Activated gamma-delta T cell (primary cell): ENCODE measurements around the gene TRIM34.
A peak's percentile ranks its signal among the peaks of the same experiment; 100 is the strongest.
"Not testable (repeated sequence)": the region's sequence is repeated elsewhere in the genome, so short reads cannot be mapped to it uniquely, and the experiment has no call there.

Experiments
- DNase-seq: peaks from one replicate; lab custom pipeline; 2025; lab: John Stamatoyannopoulos, UW

The TRIM34 gene

GRCh38 chr11:5684646-5685362, 60.0 kb downstream of the TRIM34 start, which contains the start of gene TRIM5:
TRIM5 (minus strand) TSS chr11:5685074; CDS start chr11:5680177, 4,897 bp downstream.
- DNase-seq, result peak; percentile 13

- no peak for DNase-seq
Measured at GRCh38 chr11:5686426-5686825, 61.6 kb downstream of the TRIM34 start.

GRCh38 chr11:5688482-5688881, 63.7 kb downstream of the TRIM34 start:
- DNase-seq, result no peak

- DNase-seq, result no peak
Measured at GRCh38 chr11:5689551-5689983, 64.8 kb downstream of the TRIM34 start, which contains the start of gene TRIM22. TRIM22 (plus strand) TSS chr11:5689790; CDS start chr11:5696233, 6,443 bp downstream.

- no peak for DNase-seq
Measured at GRCh38 chr11:5690216-5690615, 65.4 kb downstream of the TRIM34 start.

- DNase-seq, result no peak
Measured at GRCh38 chr11:5690736-5691135, 65.9 kb downstream of the TRIM34 start.

GRCh38 chr11:5691238-5691963, 66.6 kb downstream of the TRIM34 start:
- DNase-seq, result not testable (repeated sequence)

- DNase-seq, result no peak
Measured at GRCh38 chr11:5691964-5692361, 67.2 kb downstream of the TRIM34 start.
